Osteoblast (primary cell): Measurements from ENCODE around the gene CELSR1. TPM values are rescaled to one million over a fixed set of nuclear protein-coding genes. Genes with fewer than 3 reads are reported as not detected.

ENCODE experiments used
- DNase-seq: peaks from one replicate; pipeline ENCODE4 v3.0.0; 2011; ENCODE audit warnings: low spot score, mixed read lengths; ENCODE audit not compliant: insufficient read length; ENCODE audit errors: missing footprints
- H2AFZ ChIP-seq: 2 replicates; pipeline ENCODE4 v1.6.0; 2011; ENCODE audit warnings: mild to moderate bottlenecking, low read length
- H3K27ac ChIP-seq: 2 replicates; pipeline ENCODE4 v1.5.1; 2011; ENCODE audit warnings: mild to moderate bottlenecking, low read depth, low read length, moderate library complexity
- H3K27me3 ChIP-seq: 2 replicates; pipeline ENCODE4 v1.6.0; 2012; ENCODE audit warnings: mild to moderate bottlenecking, control low read depth, inconsistent platforms, low read length, moderate library complexity; ENCODE audit not compliant: insufficient read depth
- H3K36me3 ChIP-seq: 2 replicates; pipeline ENCODE4 v1.5.1; 2011; ENCODE audit warnings: mild to moderate bottlenecking, low read length, control low read depth, moderate library complexity; ENCODE audit not compliant: insufficient read depth
- H3K4me1 ChIP-seq: 2 replicates; pipeline ENCODE4 v1.5.1; 2011; ENCODE audit warnings: mild to moderate bottlenecking, low read length, control low read depth, moderate library complexity; ENCODE audit not compliant: insufficient read depth
- H3K4me2 ChIP-seq: 2 replicates; pipeline ENCODE4 v1.6.0; 2011; ENCODE audit warnings: mild to moderate bottlenecking, low read length; ENCODE audit not compliant: insufficient read depth
- H3K4me3 ChIP-seq: fragments of 200-600 bp; sonication (generic); 3 replicates; pipeline ENCODE4 v1.5.1; 2012; ENCODE audit warnings: mild to moderate bottlenecking, low read length, inconsistent platforms; ENCODE audit not compliant: insufficient read depth
- H3K79me2 ChIP-seq: 2 replicates; pipeline ENCODE4 v1.6.0; 2012; ENCODE audit warnings: mild to moderate bottlenecking, low read length, control low read depth, inconsistent platforms; ENCODE audit not compliant: insufficient read depth
- H3K9me3 ChIP-seq: 2 replicates; pipeline ENCODE4 v1.5.1; 2011; ENCODE audit warnings: low read depth, low read length, control low read depth
- H4K20me1 ChIP-seq: 2 replicates; pipeline ENCODE4 v1.6.0; 2012; ENCODE audit warnings: mild to moderate bottlenecking, low read length, control low read depth; ENCODE audit not compliant: insufficient read depth
- CTCF ChIP-seq: IDR thresholded peaks from 2 replicates; pipeline ENCODE4 v1.5.1; 2011; ENCODE audit warnings: mild to moderate bottlenecking, low read depth, low read length, moderate library complexity; ENCODE audit errors: extremely low read depth
- total RNA-seq: library from RNA; depleted of rRNA; stranded (reverse); fragments of >200 nt; gene quantifications from 2 replicates; pipeline ENCODE4 v1.2.3, GENCODE V29; 2012

The CELSR1 gene
- total RNA-seq, 1 donor, result 3.6 TPM

GRCh38 chr22:46478083-46478551 lies 59.3 kb downstream of the CELSR1 start:
- no peak overlapping the region for H3K4me3 ChIP-seq
- no peaks in the 10 kb centered on the region for H3K4me1 ChIP-seq
- H3K36me3 ChIP-seq, result no peaks in the 10 kb centered on the region
- no peaks in the 10 kb centered on the region for H3K79me2 ChIP-seq
- no peak overlapping the region for H3K4me2 ChIP-seq
- H3K27ac ChIP-seq, result no peak overlapping the region
- TF ChIP-seq CTCF, result no peak
- no peaks in the 10 kb centered on the region for H4K20me1 ChIP-seq
- H2AFZ ChIP-seq, result no peak overlapping the region
- H3K27me3 ChIP-seq, result peaks cover 33% of the 10 kb centered on the region
- no peaks in the 10 kb centered on the region for H3K9me3 ChIP-seq
- DNase-seq, result no peak

GRCh38 chr22:46476547-46476941 lies 60.9 kb downstream of the CELSR1 start:
- no peaks in the 10 kb centered on the region for H3K9me3 ChIP-seq

GRCh38 chr22:46473896-46474557 lies 63.4 kb downstream of the CELSR1 start:
- Histone ChIP-seq H2AFZ (no peak overlapping the region), H3K9me3 (no peaks in the 10 kb centered on the region), H3K27ac (no peak overlapping the region), H3K27me3 (peaks cover 19% of the 10 kb centered on the region), H3K4me2 (no peak overlapping the region), H3K36me3 (no peaks in the 10 kb centered on the region), H3K4me1 (no peaks in the 10 kb centered on the region), H3K79me2 (no peaks in the 10 kb centered on the region), H4K20me1 (no peaks in the 10 kb centered on the region), H3K4me3 (no peak overlapping the region)
- no peak for TF ChIP-seq CTCF
- DNase-seq, result peak; percentile 85

More at GRCh38 chr22:46476547-46476941, 60.9 kb downstream of the CELSR1 start:
- Histone ChIP-seq H3K4me3 (no peak overlapping the region), H2AFZ (no peak overlapping the region), H3K79me2 (no peaks in the 10 kb centered on the region), H3K27ac (no peak overlapping the region), H4K20me1 (no peaks in the 10 kb centered on the region), H3K4me1 (no peaks in the 10 kb centered on the region), H3K27me3 (peaks cover 33% of the 10 kb centered on the region), H3K4me2 (no peak overlapping the region), H3K36me3 (no peaks in the 10 kb centered on the region)
- TF ChIP-seq CTCF, result no peak
- DNase-seq, result no peak

- no peak for TF ChIP-seq CTCF
- no peaks in the 10 kb centered on the region for H3K9me3 ChIP-seq
- H3K4me2 ChIP-seq, result no peak overlapping the region
- no peaks in the 10 kb centered on the region for H3K4me1 ChIP-seq
- DNase-seq, result no peak
- no peak overlapping the region for H3K27ac ChIP-seq
- no peaks in the 10 kb centered on the region for H3K36me3 ChIP-seq
- H3K79me2 ChIP-seq, result no peaks in the 10 kb centered on the region
- peaks cover 14% of the 10 kb centered on the region for H3K27me3 ChIP-seq
- H2AFZ ChIP-seq, result no peak overlapping the region
- no peaks in the 10 kb centered on the region for H4K20me1 ChIP-seq
- H3K4me3 ChIP-seq, result no peak overlapping the region
Measured at GRCh38 chr22:46473021-46473779, 64.2 kb downstream of the CELSR1 start.
